ENCODE data around the gene RBP3.

Gene RBP3

DNA sequence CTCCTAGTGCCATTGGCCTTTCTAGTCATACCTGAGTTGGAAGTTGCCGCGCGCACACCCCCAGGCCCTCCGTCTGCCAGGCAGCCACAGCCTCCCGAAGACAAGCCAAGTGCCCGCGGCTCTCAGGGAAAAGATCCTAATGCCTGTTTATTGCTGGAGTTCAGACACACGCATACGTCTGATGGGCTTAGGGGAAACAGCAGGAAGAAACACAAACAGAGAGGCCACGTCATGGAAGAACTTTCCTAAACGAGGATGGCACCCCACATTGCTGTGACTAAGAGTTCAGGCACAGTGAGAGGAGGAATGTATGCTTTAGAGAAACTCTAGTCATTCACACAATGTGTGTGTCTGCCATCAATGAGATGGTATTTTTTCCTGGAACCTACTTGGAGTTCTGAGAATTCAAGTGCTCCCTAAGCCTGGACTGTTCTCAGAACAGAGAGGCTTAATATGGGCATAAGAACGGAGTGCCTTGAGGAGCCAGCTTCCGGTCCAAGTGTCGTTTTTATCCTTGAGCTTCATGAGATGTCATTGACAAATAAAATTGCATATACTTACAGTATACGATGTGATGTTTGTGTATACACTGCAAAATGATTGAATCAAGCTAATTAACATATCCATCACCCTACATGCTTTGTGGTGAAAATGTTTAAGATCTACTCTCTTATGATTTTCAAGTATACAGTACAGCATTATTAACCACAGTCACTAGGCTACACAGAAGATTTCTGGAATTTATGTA lies 11.6 kb upstream of the RBP3 start:
- DNase-seq (ENCODE audit: low read depth in 2 of 2) = no peak

DNA sequence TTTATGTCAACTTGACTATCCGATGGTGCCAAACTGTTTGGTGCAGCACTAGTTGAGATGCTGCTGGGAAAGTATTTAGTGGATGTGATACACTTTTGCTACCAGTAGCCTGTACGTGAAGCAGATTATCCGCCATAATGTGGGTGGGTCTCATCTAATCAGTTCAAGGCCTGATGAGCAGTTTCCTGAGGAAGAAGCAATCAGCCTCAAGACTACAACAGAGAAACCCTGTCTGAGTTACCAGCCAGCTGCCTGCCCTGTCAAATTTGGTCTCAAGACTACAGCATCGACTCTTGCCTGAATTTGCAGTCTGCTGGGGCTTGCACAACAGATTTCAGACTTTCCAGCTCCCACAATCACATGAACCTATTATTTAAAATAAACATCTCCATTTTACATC lies 10.9 kb upstream of the RBP3 start:
- DNase-seq (ENCODE audit: low read depth in 2 of 2) = no peak

DNA sequence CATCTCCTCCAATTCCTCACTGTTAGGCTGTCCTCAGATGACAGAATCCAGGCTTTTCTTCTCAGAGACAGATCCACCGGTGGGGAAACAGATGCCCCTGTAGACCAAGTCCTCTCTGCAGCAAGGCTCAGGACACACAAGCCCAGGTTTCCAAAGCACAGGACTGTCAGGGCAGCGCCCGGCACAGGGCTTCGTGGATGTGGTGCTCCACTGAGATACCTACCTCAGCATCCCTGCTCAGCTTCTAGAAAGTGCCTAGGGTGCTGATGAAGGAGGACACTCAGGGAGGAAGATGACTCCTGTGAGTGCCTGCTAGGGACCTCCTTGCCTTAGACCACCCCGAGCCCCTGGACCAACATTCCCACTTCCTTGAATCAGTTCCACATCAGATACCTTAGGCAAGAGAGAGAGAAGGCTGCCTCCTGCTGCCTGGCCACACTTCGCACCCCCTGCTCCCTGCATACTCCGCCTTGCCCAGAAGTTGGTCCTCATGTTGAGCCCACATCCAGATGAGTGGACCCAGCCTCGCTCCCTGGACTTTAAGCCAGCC lies 8.9 kb upstream of the RBP3 start:
- no peak for DNase-seq (ENCODE audit: low read depth in 2 of 2)

DNA sequence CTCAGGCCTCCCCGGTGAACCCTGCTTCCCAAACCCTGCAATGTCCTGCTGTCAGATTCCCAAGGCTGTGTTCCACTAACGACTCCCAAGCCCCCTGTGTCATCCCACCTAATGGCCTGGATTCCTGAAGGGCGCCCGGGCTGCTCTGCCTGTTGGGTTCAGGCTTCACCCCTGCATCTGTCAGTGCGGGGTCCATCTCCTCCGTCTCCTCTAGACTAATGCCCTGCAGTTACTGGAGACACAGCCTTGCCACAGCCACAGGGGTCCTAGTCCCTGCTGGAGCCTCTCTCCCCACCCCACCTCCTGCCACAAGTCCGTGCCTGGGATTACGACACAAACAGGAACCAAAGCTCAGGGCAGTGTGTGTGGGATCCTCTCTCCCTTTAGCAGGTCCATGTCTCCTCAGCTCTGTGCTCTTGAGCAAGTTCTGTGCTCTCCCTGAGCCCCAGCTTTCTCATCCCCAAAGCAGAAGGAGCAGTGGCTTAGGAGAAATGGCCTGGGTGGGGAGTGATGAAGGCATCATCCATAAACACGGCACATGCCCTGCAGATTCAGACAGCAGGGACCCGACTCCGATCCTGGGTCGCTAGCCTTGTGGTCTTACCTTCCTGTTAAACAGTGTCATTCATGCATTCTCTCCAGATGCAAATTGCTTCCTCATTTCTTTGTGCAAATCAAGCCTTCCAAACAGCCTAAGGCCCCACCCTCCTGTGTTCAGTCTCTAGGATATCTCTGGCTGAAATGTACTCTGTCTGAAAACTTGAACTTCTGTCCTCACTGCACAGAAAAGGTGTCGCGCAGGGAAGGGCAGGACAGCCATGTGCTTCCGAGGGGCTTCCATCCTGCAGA lies 8.2 kb upstream of the RBP3 start:
- DNase-seq (ENCODE audit: low read depth in 2 of 2) = no peak

DNA sequence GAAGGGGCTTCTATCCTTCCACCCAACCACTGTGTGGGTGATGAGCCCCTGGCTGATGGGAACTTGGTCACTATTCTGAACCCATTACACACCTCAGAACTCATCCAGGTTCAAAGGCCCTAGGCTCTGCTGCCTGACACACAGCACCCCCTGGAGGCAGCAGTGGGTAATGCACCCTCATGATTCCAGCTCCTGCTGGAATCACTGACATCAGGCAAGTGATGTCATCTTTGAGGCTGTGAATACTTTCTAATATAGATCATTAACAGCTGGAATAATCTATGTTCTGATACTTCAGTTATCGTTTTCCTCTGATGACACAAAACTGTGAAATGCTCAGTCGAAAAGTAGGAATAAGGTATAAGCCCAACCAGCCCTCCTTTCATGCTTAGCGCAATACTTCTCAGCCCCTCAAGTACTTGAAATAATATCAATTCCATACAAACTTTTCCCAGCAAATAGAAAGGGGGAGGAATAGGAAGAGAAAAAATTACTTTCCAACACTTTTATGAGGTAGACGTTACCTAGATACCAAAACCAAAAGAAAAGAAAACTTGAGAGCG lies 7.5 kb upstream of the RBP3 start:
- DNase-seq (ENCODE audit: low read depth in 2 of 2) = peak in 1 of 2 experiments; percentile 2

DNA sequence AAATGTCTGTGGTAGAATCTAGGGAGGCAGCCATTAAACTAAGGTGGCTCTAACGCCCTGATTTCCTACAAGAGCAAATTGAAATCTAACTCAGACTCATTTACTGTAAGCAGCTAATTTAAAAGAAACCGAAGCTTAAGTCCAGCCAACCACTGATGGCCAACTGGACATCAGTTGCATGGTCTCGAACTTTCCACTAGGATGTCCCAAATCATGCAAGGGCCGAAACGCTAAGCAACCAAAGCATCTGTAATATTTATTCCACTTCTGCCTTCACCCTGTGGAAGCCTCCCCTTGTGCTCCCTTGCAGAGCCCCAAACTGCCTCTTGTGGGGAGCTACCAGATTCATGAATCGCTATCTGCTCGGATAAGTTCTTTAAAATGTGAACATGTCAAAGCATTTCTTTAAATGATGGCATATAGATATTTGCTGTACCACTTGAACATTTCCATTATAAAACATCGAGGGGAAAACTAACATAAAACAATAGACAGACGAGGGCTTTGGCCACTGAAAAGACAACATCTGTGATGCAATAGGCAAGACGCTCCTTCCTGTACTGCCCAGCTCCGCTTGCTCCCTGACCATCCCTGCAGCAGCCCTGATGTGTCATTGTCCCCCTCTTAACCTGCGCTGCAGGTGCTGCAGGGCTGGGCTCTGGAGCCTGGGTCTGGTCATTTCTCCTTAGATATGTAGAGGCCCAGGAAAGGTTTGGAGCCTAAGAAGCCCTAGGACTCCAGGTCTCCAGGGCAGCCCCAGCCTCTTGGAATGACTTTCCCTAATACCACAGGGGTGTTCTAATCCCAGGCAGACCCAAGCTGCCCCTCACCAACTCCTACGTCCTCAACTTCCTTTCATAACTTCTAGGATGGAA lies 2.9 kb upstream of the RBP3 start:
- no peak for DNase-seq (ENCODE audit: low read depth in 2 of 2)

DNA sequence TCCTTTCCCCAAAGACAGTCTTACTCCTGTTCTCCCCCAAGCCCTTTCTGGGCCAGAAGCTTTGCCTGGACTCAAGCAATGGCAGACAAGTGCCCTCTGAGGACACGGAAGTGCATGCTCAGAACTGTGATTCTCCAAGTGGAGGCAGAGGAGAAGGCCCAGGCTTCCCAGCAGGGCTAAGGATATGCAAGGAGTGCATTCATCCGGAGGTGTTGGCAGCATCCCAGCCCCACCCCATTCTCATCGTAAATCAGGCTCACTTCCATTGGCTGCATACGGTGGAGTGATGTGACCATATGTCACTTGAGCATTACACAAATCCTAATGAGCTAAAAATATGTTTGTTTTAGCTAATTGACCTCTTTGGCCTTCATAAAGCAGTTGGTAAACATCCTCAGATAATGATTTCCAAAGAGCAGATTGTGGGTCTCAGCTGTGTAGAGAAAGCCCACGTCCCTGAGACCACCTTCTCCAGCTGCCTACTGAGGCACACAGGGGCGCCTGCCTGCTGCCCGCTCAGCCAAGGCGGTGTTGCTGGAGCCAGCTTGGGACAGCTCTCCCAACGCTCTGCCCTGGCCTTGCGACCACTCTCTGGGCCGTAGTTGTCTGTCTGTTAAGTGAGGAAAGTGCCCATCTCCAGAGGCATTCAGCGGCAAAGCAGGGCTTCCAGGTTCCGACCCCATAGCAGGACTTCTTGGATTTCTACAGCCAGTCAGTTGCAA lies 1.4 kb upstream of the RBP3 start:
- no peak for DNase-seq (ENCODE audit: low read depth in 2 of 2)

DNA sequence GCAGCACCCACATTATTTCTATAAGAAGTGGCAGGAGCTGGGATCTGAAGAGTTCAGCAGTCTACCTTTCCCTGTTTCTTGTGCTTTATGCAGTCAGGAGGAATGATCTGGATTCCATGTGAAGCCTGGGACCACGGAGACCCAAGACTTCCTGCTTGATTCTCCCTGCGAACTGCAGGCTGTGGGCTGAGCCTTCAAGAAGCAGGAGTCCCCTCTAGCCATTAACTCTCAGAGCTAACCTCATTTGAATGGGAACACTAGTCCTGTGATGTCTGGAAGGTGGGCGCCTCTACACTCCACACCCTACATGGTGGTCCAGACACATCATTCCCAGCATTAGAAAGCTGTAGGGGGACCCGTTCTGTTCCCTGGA lies 874 bp upstream of the RBP3 start:
- DNase-seq (ENCODE audit: low read depth in 2 of 2) = no peak

DNA sequence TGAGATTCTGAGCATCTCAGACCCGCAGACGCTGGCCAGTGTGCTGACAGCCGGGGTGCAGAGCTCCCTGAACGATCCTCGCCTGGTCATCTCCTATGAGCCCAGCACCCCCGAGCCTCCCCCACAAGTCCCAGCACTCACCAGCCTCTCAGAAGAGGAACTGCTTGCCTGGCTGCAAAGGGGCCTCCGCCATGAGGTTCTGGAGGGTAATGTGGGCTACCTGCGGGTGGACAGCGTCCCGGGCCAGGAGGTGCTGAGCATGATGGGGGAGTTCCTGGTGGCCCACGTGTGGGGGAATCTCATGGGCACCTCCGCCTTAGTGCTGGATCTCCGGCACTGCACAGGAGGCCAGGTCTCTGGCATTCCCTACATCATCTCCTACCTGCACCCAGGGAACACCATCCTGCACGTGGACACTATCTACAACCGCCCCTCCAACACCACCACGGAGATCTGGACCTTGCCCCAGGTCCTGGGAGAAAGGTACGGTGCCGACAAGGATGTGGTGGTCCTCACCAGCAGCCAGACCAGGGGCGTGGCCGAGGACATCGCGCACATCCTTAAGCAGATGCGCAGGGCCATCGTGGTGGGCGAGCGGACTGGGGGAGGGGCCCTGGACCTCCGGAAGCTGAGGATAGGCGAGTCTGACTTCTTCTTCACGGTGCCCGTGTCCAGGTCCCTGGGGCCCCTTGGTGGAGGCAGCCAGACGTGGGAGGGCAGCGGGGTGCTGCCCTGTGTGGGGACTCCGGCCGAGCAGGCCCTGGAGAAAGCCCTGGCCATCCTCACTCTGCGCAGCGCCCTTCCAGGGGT lies 703 bp downstream of the RBP3 start:
- DNase-seq (ENCODE audit: low read depth in 2 of 2) = no peak

DNA sequence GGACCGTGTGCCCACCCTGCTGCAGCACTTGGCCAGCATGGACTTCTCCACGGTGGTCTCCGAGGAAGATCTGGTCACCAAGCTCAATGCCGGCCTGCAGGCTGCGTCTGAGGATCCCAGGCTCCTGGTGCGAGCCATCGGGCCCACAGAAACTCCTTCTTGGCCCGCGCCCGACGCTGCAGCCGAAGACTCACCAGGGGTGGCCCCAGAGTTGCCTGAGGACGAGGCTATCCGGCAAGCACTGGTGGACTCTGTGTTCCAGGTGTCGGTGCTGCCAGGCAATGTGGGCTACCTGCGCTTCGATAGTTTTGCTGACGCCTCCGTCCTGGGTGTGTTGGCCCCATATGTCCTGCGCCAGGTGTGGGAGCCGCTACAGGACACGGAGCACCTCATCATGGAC lies 1.4 kb downstream of the RBP3 start:
- no peak for DNase-seq (ENCODE audit: low read depth in 2 of 2)

DNA sequence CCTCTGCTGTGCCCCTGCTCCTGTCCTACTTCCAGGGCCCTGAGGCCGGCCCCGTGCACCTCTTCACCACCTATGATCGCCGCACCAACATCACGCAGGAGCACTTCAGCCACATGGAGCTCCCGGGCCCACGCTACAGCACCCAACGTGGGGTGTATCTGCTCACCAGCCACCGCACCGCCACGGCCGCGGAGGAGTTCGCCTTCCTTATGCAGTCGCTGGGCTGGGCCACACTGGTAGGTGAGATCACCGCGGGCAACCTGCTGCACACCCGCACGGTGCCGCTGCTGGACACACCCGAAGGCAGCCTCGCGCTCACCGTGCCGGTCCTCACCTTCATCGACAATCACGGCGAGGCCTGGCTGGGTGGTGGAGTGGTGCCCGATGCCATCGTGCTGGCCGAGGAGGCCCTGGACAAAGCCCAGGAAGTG lies 1.8 kb downstream of the RBP3 start:
- no peak for DNase-seq (ENCODE audit: low read depth in 2 of 2)

DNA sequence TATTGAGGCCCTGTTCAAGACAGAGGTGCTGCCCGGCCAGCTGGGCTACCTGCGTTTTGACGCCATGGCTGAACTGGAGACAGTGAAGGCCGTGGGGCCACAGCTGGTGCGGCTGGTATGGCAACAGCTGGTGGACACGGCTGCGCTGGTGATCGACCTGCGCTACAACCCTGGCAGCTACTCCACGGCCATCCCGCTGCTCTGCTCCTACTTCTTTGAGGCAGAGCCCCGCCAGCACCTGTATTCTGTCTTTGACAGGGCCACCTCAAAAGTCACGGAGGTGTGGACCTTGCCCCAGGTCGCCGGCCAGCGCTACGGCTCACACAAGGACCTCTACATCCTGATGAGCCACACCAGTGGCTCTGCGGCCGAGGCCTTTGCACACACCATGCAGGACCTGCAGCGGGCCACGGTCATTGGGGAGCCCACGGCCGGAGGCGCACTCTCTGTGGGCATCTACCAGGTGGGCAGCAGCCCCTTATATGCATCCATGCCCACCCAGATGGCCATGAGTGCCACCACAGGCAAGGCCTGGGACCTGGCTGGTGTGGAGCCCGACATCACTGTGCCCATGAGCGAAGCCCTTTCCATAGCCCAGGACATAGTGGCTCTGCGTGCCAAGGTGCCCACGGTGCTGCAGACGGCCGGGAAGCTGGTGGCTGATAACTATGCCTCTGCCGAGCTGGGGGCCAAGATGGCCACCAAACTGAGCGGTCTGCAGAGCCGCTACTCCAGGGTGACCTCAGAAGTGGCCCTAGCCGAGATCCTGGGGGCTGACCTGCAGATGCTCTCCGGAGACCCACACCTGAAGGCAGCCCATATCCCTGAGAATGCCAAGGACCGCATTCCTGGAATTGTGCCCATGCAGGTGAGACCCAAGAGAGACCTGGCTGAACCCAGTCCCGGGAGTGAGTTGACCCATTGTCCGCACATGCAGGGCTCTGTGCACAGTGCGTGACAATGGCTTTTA lies 2.8 kb downstream of the RBP3 start:
- no peak for DNase-seq (ENCODE audit: low read depth in 2 of 2)

DNA sequence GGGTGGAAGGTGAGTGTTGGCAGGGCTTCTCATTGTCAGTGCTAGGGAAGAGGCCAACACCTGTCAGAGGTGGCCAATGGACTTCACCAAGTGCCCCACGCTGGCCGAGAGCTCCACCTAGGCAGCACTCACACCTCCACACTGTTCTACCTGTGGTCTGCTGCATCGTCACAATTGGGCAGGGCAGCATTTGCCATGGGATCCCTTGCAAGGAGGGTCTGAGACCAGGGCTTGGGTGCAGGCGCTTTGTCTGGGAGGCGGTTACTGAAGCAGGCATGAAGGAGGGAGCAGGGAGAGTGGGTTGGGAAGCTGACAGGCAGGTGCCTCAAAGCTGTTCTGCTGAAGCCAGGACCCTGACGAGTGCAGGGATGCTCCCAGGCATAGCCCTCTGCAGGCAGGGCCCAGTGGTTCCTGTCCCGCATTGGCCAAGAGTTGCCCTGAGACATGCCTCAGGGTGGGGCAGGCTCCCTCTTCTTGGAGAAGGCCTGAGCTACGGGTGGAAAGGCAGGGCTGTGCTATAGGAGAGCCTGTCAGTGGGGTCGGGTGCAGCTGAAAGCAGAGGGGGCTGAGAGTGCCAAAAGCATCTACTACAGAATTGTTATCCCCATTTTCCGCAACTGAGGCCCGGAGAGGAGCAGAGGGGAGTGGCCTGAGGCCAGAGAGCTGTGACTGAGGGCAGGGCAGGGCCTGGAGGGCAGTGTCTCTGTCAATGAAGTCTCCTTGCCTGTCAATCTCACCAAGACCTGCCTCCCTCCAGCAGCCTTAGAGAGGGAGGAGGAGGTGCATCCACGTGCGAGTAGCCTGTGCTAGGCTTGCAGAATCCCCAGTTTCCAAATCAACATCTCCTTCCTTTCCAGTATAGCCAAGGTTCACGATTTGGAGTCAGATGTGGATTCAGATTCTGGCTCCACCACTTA lies 4.0 kb downstream of the RBP3 start:
- DNase-seq (ENCODE audit: low read depth in 2 of 2) = no peak

DNA sequence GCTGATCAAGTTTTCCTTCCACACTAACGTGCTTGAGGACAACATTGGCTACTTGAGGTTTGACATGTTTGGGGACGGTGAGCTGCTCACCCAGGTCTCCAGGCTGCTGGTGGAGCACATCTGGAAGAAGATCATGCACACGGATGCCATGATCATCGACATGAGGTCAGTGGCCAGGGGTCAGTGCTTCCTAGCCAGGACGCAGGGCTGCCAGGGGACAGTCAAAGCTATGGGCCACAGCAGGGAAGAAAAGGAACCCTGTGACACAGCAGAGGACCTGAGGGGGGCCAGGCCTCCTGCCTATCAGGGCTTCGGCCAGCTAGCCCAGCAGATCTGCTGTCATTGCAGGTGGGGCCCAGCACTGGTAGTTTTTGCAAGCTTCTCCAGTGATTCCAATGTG lies 5.2 kb downstream of the RBP3 start:
- no peak for DNase-seq (ENCODE audit: low read depth in 2 of 2)

DNA sequence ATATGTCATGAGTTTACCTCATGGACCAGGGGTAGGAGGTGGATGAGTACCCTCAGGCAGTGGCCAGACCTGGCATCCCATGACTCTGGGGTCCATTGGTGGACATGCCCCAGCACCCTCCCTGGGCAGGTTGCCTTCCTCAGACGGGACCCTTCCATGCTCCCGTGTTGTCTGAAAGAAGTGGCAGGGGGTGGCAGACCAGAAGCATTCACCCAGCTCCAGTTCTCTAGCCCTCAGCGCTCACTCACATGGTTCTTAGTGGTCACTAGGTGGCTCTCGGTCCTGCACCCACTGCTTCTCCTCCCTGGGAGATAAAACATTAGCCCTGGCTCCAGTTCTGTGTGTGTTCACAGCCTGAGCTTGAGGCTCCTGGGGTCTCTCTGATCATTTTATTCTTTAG lies 6.0 kb downstream of the RBP3 start:
- no peak for DNase-seq (ENCODE audit: low read depth in 2 of 2)

DNA sequence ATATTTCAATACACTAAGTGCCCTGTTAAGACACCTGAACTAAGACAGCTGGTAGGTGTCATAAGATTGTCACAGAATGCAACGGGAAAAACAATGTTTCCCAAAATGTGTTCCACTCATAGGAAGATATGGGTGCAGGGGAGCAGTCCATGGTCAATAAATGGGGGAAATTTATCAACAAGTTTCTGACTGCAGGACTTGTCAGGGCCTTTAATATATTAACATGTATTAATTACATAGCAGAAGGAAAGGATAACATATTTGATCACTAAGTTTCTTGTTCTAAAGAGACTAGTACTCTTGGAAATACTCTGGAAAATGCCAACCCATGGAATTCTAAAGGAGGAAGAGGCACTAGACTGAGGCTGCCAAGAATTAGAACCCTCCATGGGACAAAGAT lies 6.7 kb downstream of the RBP3 start:
- DNase-seq (ENCODE audit: low read depth in 2 of 2) = no peak

DNA sequence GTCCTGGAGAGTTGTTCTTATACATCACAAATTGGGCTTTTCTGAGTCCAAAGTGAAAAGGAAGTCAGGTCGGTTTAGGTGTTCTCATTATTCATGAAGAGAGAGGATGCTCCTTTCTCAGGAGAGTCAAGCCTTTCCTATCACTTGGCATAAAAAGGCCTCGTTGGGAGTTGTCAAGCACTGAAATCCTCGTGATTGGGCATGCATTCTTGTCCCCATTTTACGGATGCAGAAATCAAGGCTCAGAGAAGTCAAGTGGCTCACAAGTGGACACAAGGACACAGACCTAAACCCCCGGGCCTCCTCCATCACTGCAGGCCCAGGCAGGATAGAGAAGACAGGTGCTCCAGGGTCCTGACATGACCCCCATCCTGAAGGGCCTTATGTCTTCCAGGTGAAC lies 8.5 kb downstream of the RBP3 start:
- no peak for DNase-seq (ENCODE audit: low read depth in 2 of 2)

DNA sequence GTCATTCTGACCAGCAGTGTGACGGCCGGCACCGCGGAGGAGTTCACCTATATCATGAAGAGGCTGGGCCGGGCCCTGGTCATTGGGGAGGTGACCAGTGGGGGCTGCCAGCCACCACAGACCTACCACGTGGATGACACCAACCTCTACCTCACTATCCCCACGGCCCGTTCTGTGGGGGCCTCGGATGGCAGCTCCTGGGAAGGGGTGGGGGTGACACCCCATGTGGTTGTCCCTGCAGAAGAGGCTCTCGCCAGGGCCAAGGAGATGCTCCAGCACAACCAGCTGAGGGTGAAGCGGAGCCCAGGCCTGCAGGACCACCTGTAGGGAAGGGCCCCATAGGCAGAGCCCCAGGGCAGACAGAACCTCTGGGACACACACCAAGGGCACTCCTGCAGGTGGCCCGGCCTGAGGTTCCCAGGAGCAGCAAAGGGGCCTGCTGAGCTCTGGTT lies 9.0 kb downstream of the RBP3 start:
- no peak for DNase-seq (ENCODE audit: low read depth in 2 of 2)

All from fibroblast of skin of left biceps (primary cell).